GM21576 (cell line): ENCODE measurements around the gene MCAT.
A peak's percentile ranks its signal among the peaks of the same experiment; 100 is the strongest.
"Not testable (repeated sequence)": the region's sequence is repeated elsewhere in the genome, so short reads cannot be mapped to it uniquely, and the experiment has no call there.

Experiments used
- ATAC-seq: cut with Tn5 transposase; IDR thresholded peaks from one replicate; pipeline ENCODE4 v1.9.1; 2021; ENCODE audit warnings: mild to moderate bottlenecking, moderate library complexity; ENCODE audit not compliant: unreplicated experiment

Gene MCAT

GRCh38 chr22:43128928-43129424 lies 14.2 kb downstream of the MCAT start:
- no peak for ATAC-seq

GRCh38 chr22:43128116-43128515 lies 15.1 kb downstream of the MCAT start:
- no peak for ATAC-seq

DNA sequence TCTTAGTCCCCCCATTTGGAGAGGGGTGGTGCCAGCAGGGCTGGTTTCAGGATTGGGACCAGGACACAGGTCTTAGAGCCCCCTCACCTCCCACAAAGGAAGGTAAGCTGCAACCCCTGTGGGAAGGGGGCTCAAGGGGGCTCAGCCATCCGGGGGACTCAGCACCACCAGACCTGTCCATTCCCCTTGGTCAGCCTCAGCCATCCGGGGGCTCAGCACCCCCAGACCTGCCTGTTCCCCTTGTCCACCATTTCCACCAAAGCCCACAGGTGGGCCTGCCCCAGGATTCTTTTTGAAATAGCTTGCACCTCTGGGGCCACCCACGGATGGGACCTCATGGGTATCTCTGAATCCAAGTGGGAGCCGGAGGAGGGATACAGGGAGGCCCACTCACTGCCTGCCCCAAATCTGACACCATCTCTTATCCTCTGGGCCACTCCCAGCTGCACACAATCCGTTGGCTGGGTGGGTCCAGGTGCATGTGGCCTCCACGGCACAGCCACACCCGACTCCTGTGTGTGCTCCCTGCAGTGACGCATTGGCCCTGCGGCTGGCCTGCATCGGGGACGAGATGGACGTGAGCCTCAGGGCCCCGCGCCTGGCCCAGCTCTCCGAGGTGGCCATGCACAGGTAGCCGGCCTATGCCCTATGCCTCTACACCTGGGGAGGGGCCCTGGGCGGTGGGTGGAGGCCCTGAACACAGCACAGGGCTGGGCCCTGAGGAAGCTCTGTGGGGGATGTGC lies 15.9 kb downstream of the MCAT start:
- no peak for ATAC-seq

GRCh38 chr22:43126501-43127165 lies 16.6 kb downstream of the MCAT start:
- no peak for ATAC-seq

- peak; percentile 54 for ATAC-seq
These were observed 24.2 kb downstream of the MCAT start for GRCh38 chr22:43118953-43119458.

DNA sequence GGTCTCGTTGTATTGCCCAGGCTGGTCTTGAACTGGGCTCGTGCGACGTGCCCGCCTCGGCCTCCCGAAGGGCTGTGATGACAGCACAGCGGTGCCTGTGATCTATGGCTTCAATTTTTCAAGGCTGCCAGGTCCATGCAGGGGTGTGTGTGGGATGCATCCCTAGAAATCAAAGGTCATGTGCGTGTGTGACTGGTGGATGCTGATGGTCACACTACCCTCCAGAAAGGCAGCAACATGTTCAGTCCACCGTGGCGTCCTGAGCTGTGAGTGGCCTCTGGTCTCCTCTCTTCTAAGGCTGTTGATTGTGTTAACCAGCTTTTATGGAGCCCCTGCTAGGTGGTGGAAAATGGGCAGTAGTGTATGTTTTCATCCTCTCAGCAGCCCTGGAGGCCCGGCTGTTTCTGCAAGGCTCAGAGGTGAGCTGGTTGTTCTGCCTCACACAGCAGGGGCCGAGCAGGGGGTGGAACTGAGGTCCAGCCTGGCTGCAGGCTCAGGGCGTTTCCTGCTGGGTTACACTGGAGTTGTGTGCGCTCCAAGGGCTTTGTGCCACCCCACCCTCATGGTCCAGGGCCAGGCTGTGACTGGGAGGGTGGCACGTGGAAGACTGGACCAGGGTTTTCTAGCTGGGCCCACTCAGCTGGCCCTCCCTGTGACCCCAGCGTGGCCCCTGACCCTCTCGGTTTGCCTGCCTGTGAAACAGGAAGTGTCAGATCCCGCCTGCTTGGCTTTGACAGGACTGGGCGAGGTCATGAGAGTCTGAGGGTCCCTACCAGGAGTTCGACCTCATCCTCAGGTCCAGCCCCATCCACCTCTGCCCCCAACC lies 25.0 kb downstream of the MCAT start:
- no peak for ATAC-seq

GRCh38 chr22:43116932-43117331 lies 26.3 kb downstream of the MCAT start:
- ATAC-seq: no peak

DNA sequence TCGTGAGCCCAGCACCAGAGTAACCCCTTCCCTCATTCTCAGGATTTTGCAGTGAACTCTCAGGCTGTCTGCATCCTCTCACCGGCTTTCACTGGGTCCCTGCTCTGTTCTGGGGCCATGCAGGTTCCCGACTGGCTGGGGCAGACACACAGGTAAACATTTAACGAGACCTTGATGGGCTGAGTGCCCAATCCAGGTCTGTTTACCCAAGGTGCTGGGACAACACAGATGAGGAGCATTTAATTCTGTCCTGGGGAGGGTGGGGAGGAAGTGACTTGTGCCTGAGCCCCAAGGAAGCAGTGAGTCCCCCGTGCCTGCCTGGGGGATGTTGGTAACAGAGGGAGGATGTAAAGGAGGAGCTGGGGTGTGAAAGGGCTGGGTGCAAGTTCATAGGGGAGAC lies 28.2 kb downstream of the MCAT start:
- ATAC-seq: no peak

- ATAC-seq: no peak
These were observed 29.5 kb downstream of the MCAT start for GRCh38 chr22:43113526-43114251.

DNA sequence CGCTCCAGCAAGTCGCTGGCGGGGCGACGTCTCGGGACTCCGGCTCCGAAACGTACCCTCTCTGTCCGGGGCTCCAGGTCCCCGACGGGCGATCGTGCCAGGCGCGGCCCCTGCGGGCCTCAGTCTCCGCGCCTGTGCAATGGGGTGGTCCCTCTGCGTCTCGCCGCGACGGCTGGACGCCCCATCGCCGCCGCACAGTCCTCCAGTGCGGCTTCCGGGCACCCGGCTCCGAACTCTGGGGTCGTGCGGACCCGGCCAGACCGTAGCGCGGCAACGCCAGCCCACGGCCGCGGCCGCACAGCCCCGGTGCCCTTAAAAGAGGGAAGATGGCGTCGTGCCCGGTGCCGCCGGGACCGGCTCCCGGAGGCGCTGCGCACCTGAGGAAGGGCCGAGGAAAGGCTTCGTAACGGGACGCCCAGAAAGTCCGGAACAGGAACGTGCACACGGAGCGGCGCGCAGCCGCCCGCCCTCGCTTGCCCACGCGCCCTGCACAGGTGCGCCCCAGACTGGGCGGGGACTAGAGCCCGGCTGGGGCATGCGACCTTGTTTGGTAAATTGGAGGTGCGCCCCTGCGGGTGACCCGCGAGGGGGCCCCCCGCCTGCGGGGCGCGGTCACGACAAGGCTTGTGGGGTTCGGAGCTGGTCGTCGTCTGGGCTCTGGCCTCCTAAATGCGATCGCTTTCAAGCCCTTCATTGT lies 32.1 kb downstream of the MCAT start:
- no peak for ATAC-seq

- no peak for ATAC-seq
These were observed 32.7 kb downstream of the MCAT start, which contains the start of gene BIK for GRCh38 chr22:43110444-43110926. BIK (plus strand) TSS chr22:43110750; CDS start chr22:43124023, 13,273 bp downstream.

DNA sequence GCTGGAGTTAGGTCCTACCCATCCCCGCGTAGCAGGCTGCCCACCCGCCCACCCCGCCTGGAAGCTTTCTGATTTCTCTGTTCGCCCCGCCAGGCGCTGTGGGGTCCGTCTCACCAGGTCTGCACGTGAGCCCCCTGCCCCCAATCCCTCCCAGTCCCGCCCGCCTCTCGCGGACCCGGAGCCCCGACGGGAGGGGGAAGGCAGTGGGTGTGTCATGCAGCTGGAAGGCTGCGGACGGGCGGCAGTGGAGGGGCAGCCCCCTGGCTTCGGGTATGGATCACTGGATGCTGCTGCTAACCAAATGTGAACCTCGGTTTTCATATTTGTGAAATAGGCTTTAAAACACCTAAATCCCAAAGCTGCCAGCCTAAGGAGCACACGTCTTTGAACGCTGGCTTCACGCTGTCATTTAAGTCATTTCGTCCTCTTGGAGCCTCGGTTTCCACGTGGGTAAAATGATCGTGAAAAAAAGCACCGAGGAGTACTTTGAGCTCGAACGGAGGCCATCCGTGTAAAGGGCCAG lies 33.2 kb downstream of the MCAT start:
- ATAC-seq: no peak

GRCh38 chr22:43109511-43109910 lies 33.7 kb downstream of the MCAT start:
- ATAC-seq: no peak

- no peak for ATAC-seq
These were observed 36.9 kb downstream of the MCAT start for GRCh38 chr22:43106302-43106701.

DNA sequence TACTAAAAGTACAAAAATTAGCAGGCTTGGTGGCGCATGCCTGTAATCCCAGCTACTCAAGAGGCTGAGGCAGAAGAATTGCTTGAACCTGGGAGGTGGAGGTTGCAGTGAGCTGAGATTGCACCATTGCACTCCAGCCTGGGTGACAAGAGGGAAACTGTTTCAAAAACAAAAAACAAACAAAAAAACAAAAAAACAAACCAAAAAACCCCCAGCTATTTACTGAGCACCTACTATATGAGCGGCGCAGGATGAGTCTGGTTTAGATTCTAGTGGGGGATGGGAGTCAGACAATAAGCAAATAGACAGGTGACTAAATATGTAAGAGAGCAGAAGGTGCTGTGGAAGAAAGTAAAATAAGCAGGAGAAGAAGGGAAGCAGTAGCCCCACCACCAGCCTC lies 38.2 kb downstream of the MCAT start:
- not testable (repeated sequence) for ATAC-seq

- ATAC-seq: not testable (repeated sequence)
These were observed 39.1 kb downstream of the MCAT start for GRCh38 chr22:43104056-43104625.

- no peak for ATAC-seq
These were observed 41.9 kb downstream of the MCAT start for GRCh38 chr22:43101306-43101705.

GRCh38 chr22:43100225-43100624 lies 43.0 kb downstream of the MCAT start:
- ATAC-seq: no peak

DNA sequence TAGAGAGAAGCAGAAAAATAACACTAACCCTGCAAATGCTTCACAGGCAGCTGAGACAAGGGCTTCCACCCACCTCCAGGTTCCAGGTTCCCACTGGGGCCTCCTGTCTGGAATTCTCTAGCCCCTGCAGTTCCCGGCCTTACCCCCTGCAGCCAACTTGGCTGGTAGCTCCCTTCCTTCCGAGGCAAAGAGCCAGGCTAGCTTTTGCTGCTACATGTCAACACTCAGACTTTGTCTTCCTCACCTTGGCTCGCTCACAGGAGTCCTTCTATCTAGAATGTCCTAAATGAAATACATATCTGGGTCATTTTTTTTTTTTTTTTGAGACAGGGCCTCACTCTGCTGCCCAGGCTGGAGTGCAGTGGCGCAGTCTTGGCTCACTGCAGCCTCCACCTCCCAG lies 44.1 kb downstream of the MCAT start:
- no peak for ATAC-seq
